CD14-positive monocyte (primary cell): ENCODE results near the gene DSCAML1. TPM values are rescaled to one million over a fixed set of nuclear protein-coding genes. Genes with fewer than 3 reads are reported as not detected.
A peak's percentile ranks its signal among the peaks of the same experiment; 100 is the strongest.

ENCODE experiments used
- DNase-seq, 3 donors: peaks; one replicate each; pipeline ENCODE4 v3.0.0-alpha.2; 2011 to 2022
- H2AFZ ChIP-seq: 2 replicates; pipeline ENCODE4 v1.6.0; 2012; ENCODE audit warnings: mild to moderate bottlenecking, low read depth, low read length, inconsistent platforms; ENCODE audit not compliant: insufficient read depth, poor library complexity, severe bottlenecking
- H3K27ac ChIP-seq, 2 donors: 1 replicate in 1 of 2; 2 replicates in 1 of 2; pipeline ENCODE4 v1.5.1; 2012 to 2013; ENCODE audit warnings: low read length in 2 of 2, control low read depth in 1 of 2, inconsistent platforms in 1 of 2, low read depth in 1 of 2, mild to moderate bottlenecking in 1 of 2
- H3K27me3 ChIP-seq, 2 donors: one replicate each; pipeline versions ENCODE4 v1.6.0 to v1.6.1; 2011 to 2013; ENCODE audit warnings: low read length in 2 of 2; ENCODE audit not compliant: control insufficient read depth in 2 of 2, insufficient read depth in 2 of 2
- H3K36me3 ChIP-seq, 2 donors: replicated peaks in 1 of 2; 1 replicate in 1 of 2; 2 replicates in 1 of 2; pipeline versions ENCODE4 v1.5.1 to v1.6.1; 2012 to 2013; ENCODE audit warnings: low read length in 2 of 2, control low read depth in 1 of 2, inconsistent platforms in 1 of 2, mild to moderate bottlenecking in 1 of 2; ENCODE audit not compliant: insufficient read depth in 2 of 2, control insufficient read depth in 1 of 2
- H3K4me1 ChIP-seq, 2 donors: 1 replicate in 1 of 2; 2 replicates in 1 of 2; pipeline versions ENCODE4 v1.5.1 to v1.6.1; 2012 to 2013; ENCODE audit warnings: low read length in 2 of 2, control low read depth in 1 of 2, inconsistent platforms in 1 of 2, mild to moderate bottlenecking in 1 of 2, moderate library complexity in 1 of 2; ENCODE audit not compliant: insufficient read depth in 2 of 2, control insufficient read depth in 1 of 2
- H3K4me2 ChIP-seq: replicated peaks from 2 replicates; pipeline ENCODE3; 2012; ENCODE audit warnings: low read length, moderate library complexity, mild to moderate bottlenecking; ENCODE audit not compliant: poor library complexity, severe bottlenecking; ENCODE audit errors: extremely low read depth
- H3K4me3 ChIP-seq, 3 experiments: fragments of 200-600 bp in 1 of 3; sonication (generic) in 1 of 3; replicated peaks in 1 of 3; 1 replicate in 2 of 3; 2 replicates in 1 of 3; pipeline ENCODE4 v1.5.1; 2011 to 2013; ENCODE audit warnings: low read length in 3 of 3, mild to moderate bottlenecking in 3 of 3, control low read depth in 2 of 3, low read depth in 2 of 3, inconsistent platforms in 1 of 3, moderate library complexity in 1 of 3
- H3K79me2 ChIP-seq: 2 replicates; pipeline ENCODE4 v1.6.0; 2012; ENCODE audit warnings: mild to moderate bottlenecking, control low read depth, inconsistent platforms, low read length, moderate library complexity; ENCODE audit not compliant: insufficient read depth
- H3K9ac ChIP-seq: 2 replicates; pipeline ENCODE4 v1.6.0; 2017; ENCODE audit warnings: low read length, mild to moderate bottlenecking; ENCODE audit not compliant: insufficient read depth, poor library complexity, severe bottlenecking
- H3K9me3 ChIP-seq, 2 donors: replicated peaks in 1 of 2; 1 replicate in 1 of 2; 2 replicates in 1 of 2; pipeline versions ENCODE4 v1.5.1 to v1.6.1; 2012 to 2013; ENCODE audit warnings: low read length in 2 of 2, control low read depth in 1 of 2; ENCODE audit not compliant: control insufficient read depth in 1 of 2, insufficient read depth in 1 of 2
- H4K20me1 ChIP-seq: 2 replicates; pipeline ENCODE4 v1.6.0; 2012; ENCODE audit warnings: mild to moderate bottlenecking, low read length, control low read depth, moderate library complexity; ENCODE audit not compliant: insufficient read depth
- H3K27ac Mint-ChIP-seq, 7 donors: one replicate each; pipeline ENCODE4 v1.8.0; 2020; ENCODE audit warnings: mild to moderate bottlenecking in 7 of 7, mixed read lengths in 7 of 7, moderate library complexity in 6 of 7, inconsistent platforms in 2 of 7
- H3K27me3 Mint-ChIP-seq, 3 donors: one replicate each; pipeline ENCODE4 v1.8.0; 2021 to 2022; ENCODE audit warnings: low read depth in 3 of 3, mild to moderate bottlenecking in 3 of 3, mixed read lengths in 3 of 3, moderate library complexity in 3 of 3, inconsistent platforms in 1 of 3
- H3K36me3 Mint-ChIP-seq, 2 donors: one replicate each; pipeline ENCODE4 v1.8.0; 2020; ENCODE audit warnings: mixed read lengths in 2 of 2, inconsistent platforms in 1 of 2, mild to moderate bottlenecking in 1 of 2
- H3K4me1 Mint-ChIP-seq: one replicate; pipeline ENCODE4 v1.8.0; 2020; ENCODE audit warnings: mild to moderate bottlenecking, mixed read lengths
- H3K4me3 Mint-ChIP-seq, 2 donors: one replicate each; pipeline ENCODE4 v1.8.0; 2020; ENCODE audit warnings: mild to moderate bottlenecking in 2 of 2, mixed read lengths in 2 of 2, moderate library complexity in 1 of 2
- H3K9me3 Mint-ChIP-seq, 7 donors: one replicate each; pipeline ENCODE4 v1.8.0; 2020 to 2022; ENCODE audit warnings: mixed read lengths in 7 of 7, mild to moderate bottlenecking in 6 of 7, moderate library complexity in 6 of 7, inconsistent platforms in 2 of 7
- WGBS: methylation state at CpG from one replicate; pipeline ENCODE4 v1.1.5; 2013; ENCODE audit warnings: missing lambda C conversion rate; ENCODE audit not compliant: insufficient coverage; 5-methylcytosine and 5-hydroxymethylcytosine counted together
- intact Hi-C, 2 donors: fragments of 100-400 bp; cut with micrococcal nuclease; formaldehyde crosslinking; loops; one replicate each; pipeline versions ENCODE4 v1.15.0 to v1.15.1; 2023
- polyA plus RNA-seq, 3 donors: library from polyadenylated mRNA; depleted of rRNA in 1 of 3; unstranded in 2 of 3; stranded (reverse) in 1 of 3; fragments of 300-500 nt in 2 of 3; fragments of >200 nt in 1 of 3; fragmentation: Illumina TruSeq in 2 of 3; gene quantifications; 1 replicate in 2 of 3; 2 replicates in 1 of 3; pipeline ENCODE4 v1.2.3, GENCODE V29; 2012 to 2021
- TF ChIP-seq, protein P1 (sequence below): fragments of 200-600 bp; IDR thresholded peaks from one replicate; pipeline ENCODE4 v1.8.0; 2022; ENCODE audit warnings: antibody characterized with exemption, mild to moderate bottlenecking

The DSCAML1 gene
- polyA plus RNA-seq, 3 donors = not detected

DNA sequence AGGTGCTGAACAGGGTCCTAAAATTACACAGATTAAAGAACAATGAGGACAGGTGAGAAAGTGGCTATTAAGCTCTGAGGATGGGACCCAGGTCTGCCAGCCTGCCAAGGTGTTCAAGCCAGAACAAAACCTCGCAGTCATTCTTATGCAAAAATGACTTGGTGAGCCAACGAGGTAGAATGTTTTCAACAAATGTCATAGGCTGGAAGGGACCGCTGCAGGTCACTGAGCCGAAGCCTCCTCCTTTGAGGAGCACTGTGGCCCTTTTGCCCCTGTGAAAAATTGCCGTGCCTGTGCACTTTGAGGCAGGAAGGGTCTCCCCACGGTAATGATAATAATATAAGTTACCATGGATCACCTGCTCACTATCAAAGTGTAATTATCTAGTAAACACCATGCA, 216.2 kb downstream of the DSCAML1 start:
- Mint-ChIP-seq H3K36me3 (no peaks in the 10 kb centered on the region), H3K27me3 (peaks cover 0 to 5% (median 4%) of the 10 kb centered on the region in 3 donors), H3K4me1 (no peaks in the 10 kb centered on the region), H3K9me3 (peaks cover 0 to 4% (median 0%) of the 10 kb centered on the region in 7 donors), H3K27ac (no peak overlapping the region), H3K4me3 (no peak overlapping the region)
- Histone ChIP-seq H3K27me3 (peaks cover 0 to 3% of the 10 kb centered on the region in 2 donors), H3K79me2 (no peaks in the 10 kb centered on the region), H3K4me3 (no peak overlapping the region), H3K4me1 (no peaks in the 10 kb centered on the region), H3K36me3 (no peaks in the 10 kb centered on the region), H4K20me1 (no peaks in the 10 kb centered on the region), H3K9me3 (no peaks in the 10 kb centered on the region), H3K27ac (no peak overlapping the region), H3K4me2 (no peak overlapping the region), H3K9ac (no peak overlapping the region), H2AFZ (no peak overlapping the region)
- intact Hi-C loops = no loop called here
- DNase-seq = no peak
- 89% methylated on average over 4 of the region's 6 CpGs for WGBS
- TF ChIP-seq, protein P1, sequence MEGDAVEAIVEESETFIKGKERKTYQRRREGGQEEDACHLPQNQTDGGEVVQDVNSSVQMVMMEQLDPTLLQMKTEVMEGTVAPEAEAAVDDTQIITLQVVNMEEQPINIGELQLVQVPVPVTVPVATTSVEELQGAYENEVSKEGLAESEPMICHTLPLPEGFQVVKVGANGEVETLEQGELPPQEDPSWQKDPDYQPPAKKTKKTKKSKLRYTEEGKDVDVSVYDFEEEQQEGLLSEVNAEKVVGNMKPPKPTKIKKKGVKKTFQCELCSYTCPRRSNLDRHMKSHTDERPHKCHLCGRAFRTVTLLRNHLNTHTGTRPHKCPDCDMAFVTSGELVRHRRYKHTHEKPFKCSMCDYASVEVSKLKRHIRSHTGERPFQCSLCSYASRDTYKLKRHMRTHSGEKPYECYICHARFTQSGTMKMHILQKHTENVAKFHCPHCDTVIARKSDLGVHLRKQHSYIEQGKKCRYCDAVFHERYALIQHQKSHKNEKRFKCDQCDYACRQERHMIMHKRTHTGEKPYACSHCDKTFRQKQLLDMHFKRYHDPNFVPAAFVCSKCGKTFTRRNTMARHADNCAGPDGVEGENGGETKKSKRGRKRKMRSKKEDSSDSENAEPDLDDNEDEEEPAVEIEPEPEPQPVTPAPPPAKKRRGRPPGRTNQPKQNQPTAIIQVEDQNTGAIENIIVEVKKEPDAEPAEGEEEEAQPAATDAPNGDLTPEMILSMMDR = no peak

DNA sequence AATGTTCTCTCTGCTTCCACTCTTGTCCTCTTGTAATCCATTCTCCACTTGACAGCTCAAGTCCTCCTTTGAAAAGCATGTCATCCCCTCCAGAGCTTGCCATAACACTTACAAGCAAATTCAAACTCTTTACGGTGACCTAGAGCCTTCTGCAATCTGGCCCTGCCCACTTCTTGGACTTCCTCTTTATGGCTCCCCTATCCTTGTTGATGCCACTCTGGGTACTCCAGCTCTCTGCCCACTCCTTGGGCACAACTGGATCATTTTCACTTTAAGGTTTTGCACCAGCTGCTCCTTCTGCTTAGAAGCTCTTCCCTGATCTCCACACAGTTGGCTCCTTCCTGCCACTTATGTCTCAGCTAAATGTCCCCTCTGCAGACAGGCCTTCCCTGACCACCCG, 217.9 kb downstream of the DSCAML1 start:
- H3K36me3 Mint-ChIP-seq = no peaks in the 10 kb centered on the region
- intact Hi-C loops = no loop called here

More for the DNA sequence above, 217.9 kb downstream of the DSCAML1 start:
- no peaks in the 10 kb centered on the region for H3K36me3 ChIP-seq
- DNase-seq = peak; percentile 2 to 14 (median 10)
- H3K27me3 ChIP-seq = peaks cover 0 to 3% of the 10 kb centered on the region in 2 donors
- no peaks in the 10 kb centered on the region for H3K9me3 ChIP-seq
- no peak overlapping the region for H3K27ac ChIP-seq
- WGBS = 50% methylated on average over 2 of the region's 2 CpGs
- H4K20me1 ChIP-seq = no peaks in the 10 kb centered on the region
- no peaks in the 10 kb centered on the region for H3K4me1 ChIP-seq
- H3K4me2 ChIP-seq = no peak overlapping the region
- H3K4me3 ChIP-seq = no peak overlapping the region
- Mint-ChIP-seq H3K4me1 (no peaks in the 10 kb centered on the region), H3K9me3 (peaks cover 0 to 4% (median 0%) of the 10 kb centered on the region in 7 donors), H3K27ac (no peak overlapping the region), H3K4me3 (no peak overlapping the region), H3K27me3 (peaks cover 4% of the 10 kb centered on the region in 3 donors)
- H2AFZ ChIP-seq = no peak overlapping the region
- no peak overlapping the region for H3K9ac ChIP-seq
- TF ChIP-seq, protein P1 = no peak
- H3K79me2 ChIP-seq = no peaks in the 10 kb centered on the region
